AML-193 (cell line): ENCODE measurements around the gene TTLL4.

Experiments
- DNase-seq, 2 experiments: peaks; one replicate each; lab custom pipeline; 2025; lab: John Stamatoyannopoulos, UW

TTLL4 gene

GRCh38 chr2:218713922-218714321 lies 3.3 kb downstream of the TTLL4 start:
- DNase-seq = peak; percentile 25 to 29

DNA sequence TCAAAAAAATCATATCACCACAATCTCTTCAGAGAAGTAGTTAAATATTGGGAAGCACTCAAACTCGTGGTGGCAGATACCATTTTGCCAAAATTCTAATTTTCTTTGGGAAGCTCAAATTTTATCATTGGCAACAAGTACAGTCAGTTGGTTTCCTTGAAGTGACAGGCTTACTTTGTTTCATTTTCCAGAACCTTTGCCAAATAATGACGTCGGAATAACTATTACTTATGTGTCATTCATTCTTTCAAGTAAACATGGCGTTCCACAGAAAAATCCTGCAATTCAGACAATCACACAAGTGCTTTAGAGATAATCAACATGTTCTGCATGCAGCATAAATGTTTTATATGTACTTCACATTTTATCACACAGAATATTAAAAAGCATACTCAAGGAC lies 5.4 kb downstream of the TTLL4 start:
- no peak for DNase-seq

- no peak for DNase-seq
Measured at GRCh38 chr2:218717262-218717661, 6.6 kb downstream of the TTLL4 start.

GRCh38 chr2:218718058-218718457 lies 7.4 kb downstream of the TTLL4 start:
- no peak for DNase-seq

DNA sequence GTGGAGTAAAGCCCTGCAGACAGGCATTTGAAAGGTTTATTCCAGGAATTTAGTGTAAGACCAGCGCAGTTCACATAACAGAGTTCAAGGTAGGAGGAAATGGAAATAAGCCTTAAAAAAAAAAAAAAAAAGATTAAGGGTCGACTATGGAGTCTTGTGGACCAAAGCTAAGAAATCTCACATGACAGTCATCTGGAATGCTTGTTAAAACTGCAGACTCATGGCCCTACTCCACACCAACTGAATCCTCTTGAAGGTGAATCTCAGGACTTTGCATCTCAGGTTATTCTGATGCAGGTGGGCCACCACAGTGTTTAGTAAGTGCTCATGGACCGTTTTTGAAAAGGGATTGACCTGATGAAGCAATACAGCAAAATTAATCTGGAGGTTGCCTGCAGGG lies 8.8 kb downstream of the TTLL4 start:
- no peak for DNase-seq

GRCh38 chr2:218720048-218721041 lies 9.7 kb downstream of the TTLL4 start:
- no peak for DNase-seq

- DNase-seq = no peak
Measured at GRCh38 chr2:218721488-218721887, 10.9 kb downstream of the TTLL4 start.

- no peak for DNase-seq
Measured at GRCh38 chr2:218721934-218722333, 11.3 kb downstream of the TTLL4 start.

GRCh38 chr2:218722419-218722818 lies 11.8 kb downstream of the TTLL4 start:
- DNase-seq = no peak

GRCh38 chr2:218722876-218723785 lies 12.5 kb downstream of the TTLL4 start:
- DNase-seq = peak in 1 of 2 experiments; percentile 8

- DNase-seq = no peak
Measured at GRCh38 chr2:218726004-218726574, 15.5 kb downstream of the TTLL4 start.

DNA sequence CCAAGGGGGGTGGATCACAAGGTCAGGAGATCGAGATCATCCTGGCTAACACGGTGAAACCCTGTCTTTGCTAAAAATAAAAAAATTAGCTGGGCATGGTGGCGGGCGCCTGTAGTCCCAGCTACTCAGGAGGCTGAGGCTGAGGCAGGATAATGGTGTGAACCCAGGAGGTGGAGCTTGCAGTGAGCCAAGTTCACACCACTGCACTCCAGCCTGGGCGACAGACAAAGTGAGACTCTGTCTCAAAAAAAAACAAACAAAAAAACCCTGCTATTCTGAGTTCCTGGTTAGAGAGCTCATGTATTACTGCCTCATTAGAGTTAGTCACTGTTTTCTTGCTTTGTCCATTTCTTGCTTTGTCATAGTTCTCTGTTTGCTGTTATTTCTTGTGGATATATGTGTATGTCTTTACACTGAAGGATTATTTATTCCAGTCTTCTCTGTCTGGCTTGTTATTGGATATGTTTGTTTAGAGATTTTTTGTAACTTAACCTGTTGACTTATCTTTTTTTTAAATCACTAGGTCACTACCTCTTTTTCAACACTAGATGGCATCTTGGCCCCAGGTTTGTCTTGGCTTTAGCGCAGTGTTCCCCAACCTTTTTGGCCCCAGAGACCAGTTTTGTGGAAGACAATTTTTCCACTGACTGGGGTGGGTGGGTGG lies 17.0 kb downstream of the TTLL4 start:
- peak; percentile 59 to 69 for DNase-seq

GRCh38 chr2:218729640-218730039 lies 19.0 kb downstream of the TTLL4 start:
- DNase-seq = no peak

- DNase-seq = no peak
Measured at GRCh38 chr2:218732052-218732760, 21.6 kb downstream of the TTLL4 start.

DNA sequence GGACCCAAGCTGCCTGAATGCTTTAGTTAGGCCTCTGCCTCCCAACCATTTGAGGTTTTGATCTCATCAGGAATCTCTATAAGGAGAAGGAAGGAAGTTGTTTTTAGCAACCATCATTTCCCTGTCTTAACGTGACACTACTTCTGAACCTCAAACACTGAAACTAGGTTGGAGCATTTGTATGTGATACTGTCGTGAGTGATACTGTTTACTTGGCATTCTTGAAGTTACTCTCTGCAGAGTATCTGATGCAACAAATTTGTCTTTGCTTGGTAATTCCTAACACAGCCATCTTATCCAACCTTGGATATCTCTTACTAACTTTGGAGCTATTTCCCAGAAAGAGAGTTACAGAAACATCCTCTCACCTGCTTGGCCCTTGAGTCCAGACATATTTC lies 22.1 kb downstream of the TTLL4 start:
- no peak for DNase-seq

GRCh38 chr2:218733171-218734021 lies 22.8 kb downstream of the TTLL4 start:
- DNase-seq = peak; percentile 96 to 98

DNA sequence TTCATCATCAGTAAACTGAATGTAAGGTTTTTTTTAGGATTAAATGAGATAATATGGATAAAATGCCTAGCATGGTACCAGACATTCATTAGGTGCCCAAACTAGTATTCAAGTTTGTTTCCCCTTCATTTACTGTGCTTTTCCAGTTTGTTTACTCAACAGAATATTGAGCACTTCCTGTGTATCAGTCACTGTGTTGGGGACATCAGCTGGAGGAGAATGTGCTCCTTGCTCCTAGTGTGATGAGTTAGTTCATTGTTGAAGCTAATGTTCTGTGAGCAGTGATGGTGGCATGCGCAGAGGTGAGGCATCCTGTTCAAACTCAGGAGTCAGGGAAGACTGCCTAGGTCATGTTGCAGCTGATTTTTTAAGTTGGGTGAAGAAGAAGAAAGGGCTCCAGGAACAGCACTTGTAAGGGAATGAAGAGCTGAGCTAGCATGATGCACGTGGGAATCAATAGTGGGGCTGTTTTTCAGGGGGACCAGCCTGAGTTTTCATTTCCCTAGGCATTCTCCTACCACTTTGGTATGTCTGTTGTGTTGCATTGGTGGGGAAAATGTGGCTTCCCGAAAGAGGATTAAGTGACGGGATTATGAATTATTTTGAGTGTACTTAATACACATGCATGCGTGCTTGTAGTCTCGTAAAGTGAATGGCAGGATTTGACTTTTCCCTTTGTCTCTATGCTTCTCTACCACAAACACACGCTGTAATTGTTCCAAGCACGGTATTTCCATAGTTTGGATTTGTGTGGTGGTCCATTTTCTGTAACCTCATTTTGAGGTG lies 23.7 kb downstream of the TTLL4 start:
- DNase-seq = no peak

DNA sequence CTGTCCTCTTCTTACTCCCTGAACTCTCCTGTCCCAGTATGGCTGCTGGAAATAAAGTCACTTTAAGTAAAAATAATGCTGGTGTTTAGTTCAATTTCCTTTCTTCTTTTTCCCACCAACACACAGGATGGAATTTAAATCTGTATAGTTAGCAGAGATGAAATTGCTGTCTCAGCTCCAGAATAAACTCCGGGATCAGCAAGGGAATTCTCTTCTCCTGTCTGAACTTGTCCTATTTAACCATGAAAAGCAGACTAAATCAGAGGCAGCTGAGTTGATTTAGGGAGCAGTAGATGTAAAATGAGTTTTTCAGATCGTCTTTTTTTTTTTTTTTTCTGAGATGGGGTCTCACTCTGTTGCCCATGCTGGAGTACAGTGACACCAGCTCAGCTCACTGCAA lies 25.9 kb downstream of the TTLL4 start:
- no peak for DNase-seq

GRCh38 chr2:218743068-218743467 lies 32.4 kb downstream of the TTLL4 start:
- DNase-seq = peak in 1 of 2 experiments; percentile 27
